HG03575 (cell line): Measurements from ENCODE around the gene DNAJA1.
"Not testable (repeated sequence)": the region's sequence is repeated elsewhere in the genome, so short reads cannot be mapped to it uniquely, and the experiment has no call there.

Experiments
- ATAC-seq: cut with Tn5 transposase; IDR thresholded peaks from one replicate; pipeline ENCODE4 v1.9.1; 2021; ENCODE audit not compliant: unreplicated experiment, insufficient number of reproducible peaks, low FRiP score; ENCODE audit errors: extremely low read depth

The DNAJA1 gene

GRCh38 chr9:33068991-33069390 is 43.9 kb downstream of the DNAJA1 start:
- ATAC-seq, result no peak

GRCh38 chr9:33076046-33077004 is 51.3 kb downstream of the DNAJA1 start, which contains the start of gene SMU1:
TSS of gene SMU1 (minus strand) at chr9:33076674. CDS start at chr9:33076608, 66 bp downstream.
- peak; percentile 89 for ATAC-seq

- no peak for ATAC-seq
These were observed 55.5 kb downstream of the DNAJA1 start for GRCh38 chr9:33080534-33080933.

- ATAC-seq, result no peak
These were observed 56.2 kb downstream of the DNAJA1 start for GRCh38 chr9:33081128-33081851.

GRCh38 chr9:33082128-33082527 is 57.1 kb downstream of the DNAJA1 start:
- ATAC-seq, result no peak

- no peak for ATAC-seq
These were observed 57.7 kb downstream of the DNAJA1 start for GRCh38 chr9:33082538-33083326.

GRCh38 chr9:33085672-33086071 is 60.6 kb downstream of the DNAJA1 start:
- ATAC-seq, result not testable (repeated sequence)
